HG02588 (cell line): Measurements from ENCODE around the gene CADM1.

Experiments used
- ATAC-seq: cut with Tn5 transposase; IDR thresholded peaks from one replicate; pipeline ENCODE4 v1.9.1; 2021; ENCODE audit warnings: mild to moderate bottlenecking, moderate library complexity; ENCODE audit not compliant: unreplicated experiment

The CADM1 gene

GRCh38 chr11:115324581-115325432 is 179.4 kb downstream of the CADM1 start:
- peak; percentile 71 for ATAC-seq

- no peak for ATAC-seq
These were observed 181.5 kb downstream of the CADM1 start for GRCh38 chr11:115322553-115323203.

DNA sequence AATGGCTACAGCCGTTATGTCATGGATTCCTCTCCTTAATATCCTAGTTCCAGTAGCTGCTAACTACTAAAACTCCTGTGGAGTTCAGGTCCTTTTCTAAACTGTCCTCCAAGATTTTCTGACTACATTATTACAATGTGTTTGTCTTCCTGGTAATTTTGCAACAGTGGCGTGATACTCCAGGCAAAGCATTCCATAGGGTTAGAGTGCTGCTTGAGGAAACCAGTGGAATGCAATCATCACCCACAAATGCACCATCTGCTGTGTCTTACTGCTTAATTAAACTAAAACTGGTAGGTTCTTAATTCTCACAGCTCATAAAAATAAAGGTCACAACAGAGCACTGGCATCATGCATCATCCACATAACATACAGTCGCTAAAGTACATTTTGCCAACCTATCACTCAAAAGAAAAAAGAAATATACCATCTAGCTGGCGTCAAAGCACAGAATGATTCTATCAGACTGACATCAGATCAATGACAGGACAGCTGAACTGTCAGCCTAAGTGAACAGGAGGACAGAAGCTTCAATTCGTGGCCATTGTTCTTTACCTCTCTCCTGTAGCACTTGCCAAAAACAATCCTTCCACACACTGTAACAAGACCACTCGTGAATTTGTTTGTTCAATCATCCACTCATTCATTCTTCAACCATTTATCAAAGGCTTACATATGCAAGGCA is 182.5 kb downstream of the CADM1 start:
- no peak for ATAC-seq

GRCh38 chr11:115317277-115318185 is 186.7 kb downstream of the CADM1 start:
- ATAC-seq = no peak

- no peak for ATAC-seq
These were observed 187.5 kb downstream of the CADM1 start for GRCh38 chr11:115316696-115317095.

DNA sequence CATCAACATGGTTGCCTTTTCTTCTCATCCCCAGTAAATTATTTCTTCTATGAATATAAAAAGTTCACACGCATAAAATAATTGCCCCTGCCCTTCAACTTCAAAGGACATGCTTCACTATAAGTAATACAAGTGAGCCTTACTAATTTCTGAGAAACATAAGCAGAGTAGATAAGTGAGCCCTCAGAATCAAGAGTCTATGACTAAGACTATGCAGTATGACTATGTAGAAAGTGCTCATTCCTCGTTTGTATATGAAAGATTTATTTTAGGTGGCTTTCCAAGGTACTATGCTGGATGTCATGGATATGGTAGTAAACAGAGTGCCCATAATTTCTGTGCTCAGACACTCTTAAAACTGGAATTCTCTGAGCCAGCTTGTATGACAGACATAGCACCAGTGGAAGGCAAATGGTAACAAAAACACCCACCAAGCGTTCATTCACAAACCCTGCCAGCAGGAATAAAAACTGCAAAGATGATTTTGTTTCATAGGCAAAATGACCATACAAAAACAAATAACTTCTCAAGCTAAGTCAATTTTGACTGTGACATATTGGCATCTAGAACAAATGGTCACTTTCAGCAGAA is 189.8 kb downstream of the CADM1 start:
- no peak for ATAC-seq

DNA sequence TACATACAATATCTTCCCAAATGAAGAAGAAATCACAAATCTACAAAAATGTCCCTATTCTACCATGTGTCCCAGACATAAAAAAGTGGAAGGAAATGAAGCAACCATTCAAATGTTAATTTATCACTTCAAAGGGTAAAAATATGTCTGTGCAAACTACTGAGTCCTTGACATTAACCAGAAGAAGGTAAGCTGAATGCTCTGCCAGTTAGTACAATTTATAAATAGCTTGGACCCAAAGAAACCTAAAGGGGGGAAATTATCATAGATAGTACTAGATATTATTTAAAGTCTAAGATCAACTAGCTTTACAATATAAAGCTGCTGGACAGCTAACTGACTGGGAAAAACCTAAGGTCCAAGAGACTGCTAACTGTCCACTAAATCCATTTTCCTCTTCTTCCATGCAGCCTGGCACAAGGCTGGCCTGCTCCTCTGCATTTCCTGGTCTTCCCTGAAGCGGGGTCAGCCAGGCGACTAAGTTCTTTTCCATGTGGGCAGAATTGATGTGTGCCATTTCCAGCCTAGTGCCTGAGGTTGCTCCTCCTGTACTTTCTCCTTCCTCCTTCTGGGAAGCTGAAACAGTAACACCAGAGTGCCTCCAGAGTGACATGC is 190.9 kb downstream of the CADM1 start:
- no peak for ATAC-seq

DNA sequence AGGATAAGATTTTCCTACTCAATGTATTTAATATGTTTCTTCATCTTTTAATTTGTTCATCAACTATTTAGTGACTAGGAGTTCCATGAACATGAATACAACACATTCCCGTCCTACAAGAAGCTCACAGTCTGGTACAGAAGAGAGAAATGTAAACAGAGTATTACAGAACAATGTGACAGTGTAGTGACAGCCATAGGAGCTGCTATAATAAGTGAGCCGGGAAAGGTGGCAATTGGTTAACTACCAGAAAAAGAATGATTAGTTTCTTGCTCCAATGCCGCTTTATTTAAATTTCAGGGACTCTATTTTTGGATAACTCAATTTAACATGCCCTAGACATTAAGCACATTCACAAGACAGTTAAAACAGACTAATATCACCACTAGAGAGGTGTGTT is 192.3 kb downstream of the CADM1 start:
- no peak for ATAC-seq

- no peak for ATAC-seq
These were observed 197.5 kb downstream of the CADM1 start for GRCh38 chr11:115306689-115307088.

GRCh38 chr11:115304774-115305472 is 199.3 kb downstream of the CADM1 start:
- no peak for ATAC-seq

DNA sequence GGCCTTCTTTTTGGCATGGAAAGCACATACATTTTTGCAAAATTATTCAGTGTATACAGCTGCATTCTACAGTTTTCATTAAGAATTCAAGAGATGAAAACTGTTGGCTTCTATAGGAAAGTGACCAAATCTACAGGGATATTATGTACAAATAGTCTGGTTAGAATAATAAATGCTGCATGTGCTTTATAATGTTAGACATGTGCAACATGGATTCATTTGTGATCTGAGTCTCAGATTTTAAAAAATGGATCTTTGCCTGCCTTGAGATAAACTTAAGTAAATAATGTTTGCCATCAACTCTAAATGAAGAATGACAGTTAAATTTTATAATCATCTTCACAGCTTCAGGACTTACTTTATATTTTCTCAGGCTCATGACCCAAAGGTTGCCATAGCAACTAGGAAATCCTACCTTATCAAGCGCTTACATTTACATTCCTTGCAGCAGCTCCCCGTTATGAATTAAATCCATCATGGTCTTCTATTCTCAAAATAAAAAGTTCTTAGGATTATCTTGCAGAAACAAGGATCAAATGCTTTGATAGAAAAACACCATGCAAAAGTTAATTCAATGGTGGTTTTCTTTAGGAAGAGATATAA is 200.2 kb downstream of the CADM1 start:
- ATAC-seq = no peak

GRCh38 chr11:115302946-115303703 is 201.1 kb downstream of the CADM1 start:
- ATAC-seq = no peak

DNA sequence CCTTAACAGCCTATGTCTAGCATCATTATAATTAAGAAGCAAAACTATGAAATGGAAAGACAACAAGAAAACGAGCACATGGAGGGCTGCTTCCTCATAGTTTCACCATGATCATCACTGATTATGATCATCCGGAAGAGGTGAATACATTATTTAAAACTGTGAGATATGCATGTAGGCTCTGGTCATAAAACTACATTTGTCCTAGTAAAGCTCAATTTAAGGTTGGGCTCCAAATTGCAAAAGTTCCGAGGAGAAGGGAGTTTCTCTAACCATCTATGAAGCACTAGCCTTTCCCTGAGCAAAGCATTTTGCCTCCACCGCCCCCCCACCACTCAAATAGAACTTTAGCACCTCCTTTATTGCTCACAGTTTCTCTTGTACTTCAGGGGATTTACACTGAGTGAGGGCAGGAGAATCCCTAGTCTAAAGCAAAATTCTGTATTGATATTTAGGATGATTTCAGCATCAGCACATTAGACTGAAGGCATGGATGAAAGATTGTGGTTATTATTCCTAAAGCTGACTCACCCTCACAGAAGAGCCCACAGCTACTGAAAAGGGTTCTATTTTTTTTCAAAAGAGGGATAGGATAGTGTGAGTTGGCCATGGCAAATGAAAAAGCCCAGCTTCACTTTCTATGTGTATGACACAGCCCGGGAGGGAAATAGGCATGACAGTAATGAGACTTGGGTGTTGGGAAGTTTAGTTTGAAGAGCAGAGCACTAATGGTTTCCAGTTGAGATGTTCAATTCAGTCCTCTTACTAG is 203.4 kb downstream of the CADM1 start:
- ATAC-seq = no peak

DNA sequence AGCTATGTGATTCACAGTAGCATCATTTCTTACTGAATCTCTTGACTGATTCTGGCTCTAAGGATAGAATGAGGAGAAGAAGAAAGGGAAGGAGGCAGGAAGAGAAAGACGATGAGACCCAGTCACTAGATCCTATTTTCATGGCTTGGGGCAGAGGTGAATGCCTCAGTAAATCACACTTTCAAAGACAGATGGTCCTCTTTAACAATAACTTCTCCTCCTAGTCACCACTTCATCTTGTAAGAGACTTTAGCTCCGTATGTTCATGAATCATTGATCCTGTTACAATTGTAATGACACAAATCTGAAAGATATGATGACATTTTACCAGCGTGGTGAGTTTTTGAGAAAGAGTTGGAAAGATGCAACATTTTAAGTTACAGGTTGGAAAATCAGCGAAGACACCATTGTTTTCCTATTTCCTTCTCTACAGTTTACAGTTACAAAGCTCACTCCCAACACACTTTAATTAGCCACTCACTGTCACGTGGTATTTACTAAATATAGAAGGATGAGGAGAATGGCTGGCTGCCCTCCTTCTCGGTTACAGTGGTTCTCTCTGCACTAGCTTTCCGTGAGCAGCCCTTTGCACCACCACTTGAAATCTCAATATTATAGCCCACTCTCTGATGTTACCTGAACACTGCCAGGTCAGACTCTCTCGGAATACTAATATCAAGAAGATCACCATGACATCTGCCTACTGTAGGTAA is 205.8 kb downstream of the CADM1 start:
- ATAC-seq = no peak

DNA sequence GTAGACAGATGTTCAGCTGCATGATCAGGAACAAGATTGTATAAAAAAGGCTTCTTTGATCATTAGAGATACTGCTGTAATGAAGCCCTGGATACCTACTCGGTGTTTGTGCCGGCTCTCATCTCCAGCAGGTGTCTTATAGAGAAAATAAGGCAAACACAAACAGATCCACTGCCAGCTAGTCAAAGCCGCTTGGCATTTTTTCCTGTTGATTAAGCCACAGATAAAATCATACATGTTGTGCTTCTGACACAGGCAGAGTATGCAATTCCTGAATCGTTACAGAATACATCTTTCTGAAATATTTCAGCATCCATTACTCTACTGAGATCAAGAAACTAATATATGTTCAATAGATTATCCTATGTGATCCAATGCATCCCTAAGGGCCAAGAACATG is 206.9 kb downstream of the CADM1 start:
- no peak for ATAC-seq

DNA sequence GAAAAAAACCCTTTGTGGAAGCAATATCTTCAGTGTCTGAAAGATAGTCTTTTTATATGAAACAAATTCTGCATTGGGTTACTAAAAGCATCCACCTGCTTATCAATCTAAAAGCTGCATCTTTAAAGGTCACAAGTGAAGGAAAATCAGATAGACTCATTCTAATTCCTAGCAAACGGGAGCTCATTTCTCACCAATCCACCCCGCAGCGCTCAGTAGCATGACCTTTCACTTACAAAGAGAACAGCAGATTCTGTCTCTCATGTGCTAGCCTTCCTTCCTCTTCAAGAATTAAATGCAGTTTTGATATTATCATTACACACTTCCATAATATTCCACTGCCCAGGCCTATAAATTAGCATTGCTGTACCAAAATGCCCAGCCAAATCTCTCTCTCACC is 212.9 kb downstream of the CADM1 start:
- no peak for ATAC-seq

DNA sequence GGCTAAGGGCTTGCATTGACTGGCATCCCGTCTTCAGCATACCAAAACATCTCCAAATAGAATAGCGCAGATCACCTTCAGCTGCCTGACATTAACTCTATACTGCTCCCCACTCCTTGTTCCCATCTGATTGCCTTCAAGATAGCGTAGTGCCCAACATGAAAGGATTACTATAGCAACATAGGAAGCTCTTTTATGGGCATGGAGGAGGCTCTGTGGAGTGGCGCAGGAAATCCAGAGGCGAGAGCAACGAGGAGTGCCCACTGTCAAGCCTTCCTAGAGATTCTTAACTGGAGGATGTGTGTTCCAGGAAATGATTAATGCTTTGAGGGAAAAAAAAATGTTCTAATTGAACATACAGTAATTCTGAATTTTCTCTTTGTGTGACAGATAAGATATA is 213.3 kb downstream of the CADM1 start:
- ATAC-seq = no peak
